MM.1S (cell line): Measurements from ENCODE around the gene MYO10.

Experiments
- CTCF ChIP-seq: fragments of 300-600 bp; sonication (generic); IDR thresholded peaks from 2 replicates; pipeline ENCODE4 v1.5.1; 2016; ENCODE audit warnings: antibody characterized with exemption, low read length, mixed read lengths
- EZH2 ChIP-seq: fragments of 300-600 bp; sonication (generic); optimal IDR thresholded peaks from 2 replicates; pipeline ENCODE3; 2017; ENCODE audit warnings: low read depth, mild to moderate bottlenecking, antibody characterized with exemption, low read length, mixed read lengths
- EZH2phosphoT487 ChIP-seq: fragments of 300-600 bp; sonication (generic); IDR thresholded peaks from 2 replicates; pipeline ENCODE4 v1.6.1; 2018; ENCODE audit warnings: antibody characterized with exemption, low read length

GRCh38 chr5:16702964-16703363 is 233.1 kb downstream of the MYO10 start:
- TF ChIP-seq EZH2 (no peak), CTCF (no peak), EZH2phosphoT487 (no peak)
